ENCODE data around the gene NFATC3.
A peak's percentile ranks its signal among the peaks of the same experiment; 100 is the strongest.
"Not testable (repeated sequence)": the region's sequence is repeated elsewhere in the genome, so short reads cannot be mapped to it uniquely, and the experiment has no call there.

The NFATC3 gene

GRCh38 chr16:68126395-68126794 lies 41.2 kb downstream of the NFATC3 start:
- no peak for DNase-seq

- DNase-seq = no peak
Measured at GRCh38 chr16:68128577-68129305, 43.6 kb downstream of the NFATC3 start.

- no peak for DNase-seq
Measured at GRCh38 chr16:68130520-68130919, 45.4 kb downstream of the NFATC3 start.

GRCh38 chr16:68131813-68132706 lies 46.9 kb downstream of the NFATC3 start:
- DNase-seq = no peak

GRCh38 chr16:68133000-68133399 lies 47.8 kb downstream of the NFATC3 start:
- DNase-seq = not testable (repeated sequence)

GRCh38 chr16:68134644-68135043 lies 49.5 kb downstream of the NFATC3 start:
- no peak for DNase-seq

- DNase-seq = no peak
Measured at GRCh38 chr16:68136515-68136914, 51.3 kb downstream of the NFATC3 start.

GRCh38 chr16:68144008-68144407 lies 58.8 kb downstream of the NFATC3 start:
- peak; percentile 25 for DNase-seq

- DNase-seq = no peak
Measured at GRCh38 chr16:68146585-68146984, 61.4 kb downstream of the NFATC3 start.

- DNase-seq = no peak
Measured at GRCh38 chr16:68147444-68147843, 62.3 kb downstream of the NFATC3 start.

- DNase-seq = no peak
Measured at GRCh38 chr16:68149596-68149995, 64.4 kb downstream of the NFATC3 start.

- DNase-seq = no peak
Measured at GRCh38 chr16:68155425-68155824, 70.3 kb downstream of the NFATC3 start.

- DNase-seq = no peak
Measured at GRCh38 chr16:68162413-68162812, 77.2 kb downstream of the NFATC3 start.

GRCh38 chr16:68163275-68163674 lies 78.1 kb downstream of the NFATC3 start:
- not testable (repeated sequence) for DNase-seq

GRCh38 chr16:68166264-68166663 lies 81.1 kb downstream of the NFATC3 start:
- DNase-seq = no peak

- no peak for DNase-seq
Measured at GRCh38 chr16:68179196-68179795, 94.1 kb downstream of the NFATC3 start.

- DNase-seq = no peak
Measured at GRCh38 chr16:68179855-68180254, 94.7 kb downstream of the NFATC3 start.

GRCh38 chr16:68183046-68183445 lies 97.9 kb downstream of the NFATC3 start:
- DNase-seq = no peak

- no peak for DNase-seq
Measured at GRCh38 chr16:68186877-68187276, 101.7 kb downstream of the NFATC3 start.

GRCh38 chr16:68187505-68187904 lies 102.3 kb downstream of the NFATC3 start:
- no peak for DNase-seq

GRCh38 chr16:68188170-68188569 lies 103.0 kb downstream of the NFATC3 start:
- DNase-seq = no peak

- DNase-seq = no peak
Measured at GRCh38 chr16:68190081-68190480, 104.9 kb downstream of the NFATC3 start.

GRCh38 chr16:68190736-68191510 lies 105.8 kb downstream of the NFATC3 start:
- DNase-seq = no peak

Measured in NCI-H526 treated with DMSO at 0.1 percent for 48 hours (cell line).